LNCAP (cell line): ENCODE results near the gene SLC26A9.

Source experiments
- TF ChIP-seq, protein P1 (sequence below): fragments of 450-650 bp; IDR thresholded peaks from 2 replicates; pipeline ENCODE4 v1.5.1; 2017; ENCODE audit warnings: mild to moderate bottlenecking

The SLC26A9 gene

GRCh38 chr1:205933671-205934618 lies 9.3 kb downstream of the SLC26A9 start:
- TF ChIP-seq, protein P1, sequence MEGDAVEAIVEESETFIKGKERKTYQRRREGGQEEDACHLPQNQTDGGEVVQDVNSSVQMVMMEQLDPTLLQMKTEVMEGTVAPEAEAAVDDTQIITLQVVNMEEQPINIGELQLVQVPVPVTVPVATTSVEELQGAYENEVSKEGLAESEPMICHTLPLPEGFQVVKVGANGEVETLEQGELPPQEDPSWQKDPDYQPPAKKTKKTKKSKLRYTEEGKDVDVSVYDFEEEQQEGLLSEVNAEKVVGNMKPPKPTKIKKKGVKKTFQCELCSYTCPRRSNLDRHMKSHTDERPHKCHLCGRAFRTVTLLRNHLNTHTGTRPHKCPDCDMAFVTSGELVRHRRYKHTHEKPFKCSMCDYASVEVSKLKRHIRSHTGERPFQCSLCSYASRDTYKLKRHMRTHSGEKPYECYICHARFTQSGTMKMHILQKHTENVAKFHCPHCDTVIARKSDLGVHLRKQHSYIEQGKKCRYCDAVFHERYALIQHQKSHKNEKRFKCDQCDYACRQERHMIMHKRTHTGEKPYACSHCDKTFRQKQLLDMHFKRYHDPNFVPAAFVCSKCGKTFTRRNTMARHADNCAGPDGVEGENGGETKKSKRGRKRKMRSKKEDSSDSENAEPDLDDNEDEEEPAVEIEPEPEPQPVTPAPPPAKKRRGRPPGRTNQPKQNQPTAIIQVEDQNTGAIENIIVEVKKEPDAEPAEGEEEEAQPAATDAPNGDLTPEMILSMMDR, result no peak

GRCh38 chr1:205932776-205933175 lies 10.5 kb downstream of the SLC26A9 start:
- TF ChIP-seq, protein P1, result no peak

GRCh38 chr1:205930799-205931281 lies 12.4 kb downstream of the SLC26A9 start:
- TF ChIP-seq, protein P1, result no peak

- TF ChIP-seq, protein P1, result no peak
These were observed 13.1 kb downstream of the SLC26A9 start for GRCh38 chr1:205930195-205930577.

DNA sequence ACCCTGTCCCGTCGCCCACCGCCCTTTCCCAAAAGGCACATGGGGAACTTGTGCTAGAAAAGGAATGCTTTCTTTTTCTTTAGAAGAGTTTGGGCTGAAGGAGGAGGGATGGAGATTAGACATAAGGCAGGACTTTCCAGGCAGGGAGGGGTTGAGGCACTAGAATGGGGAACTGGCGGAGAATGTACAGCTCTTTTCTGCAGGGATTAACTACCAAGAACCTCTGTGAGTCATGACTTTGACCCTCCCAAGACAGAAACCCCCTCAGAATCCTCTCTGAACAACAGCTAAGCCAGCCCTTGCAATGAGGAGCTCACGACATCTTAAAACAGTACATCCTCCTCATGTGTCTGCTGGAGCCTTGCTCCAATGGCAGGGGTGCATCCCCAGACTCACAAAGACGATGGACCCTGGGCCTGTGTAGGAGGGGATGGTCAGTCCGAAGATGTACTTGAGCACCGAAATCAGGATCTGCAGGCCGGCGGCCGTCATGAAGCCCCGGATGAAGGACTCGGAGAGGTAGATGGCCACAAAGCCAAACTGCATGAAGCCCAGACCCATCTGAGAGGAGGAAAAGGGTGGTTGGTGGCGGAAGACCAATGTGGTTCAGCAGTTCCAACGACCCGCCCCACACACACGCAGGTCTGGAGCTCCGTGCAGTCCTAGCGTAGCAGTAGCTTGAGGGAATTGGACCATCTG lies 13.6 kb downstream of the SLC26A9 start:
- TF ChIP-seq, protein P1, result no peak

GRCh38 chr1:205928317-205928716 lies 14.9 kb downstream of the SLC26A9 start:
- TF ChIP-seq, protein P1, result no peak

DNA sequence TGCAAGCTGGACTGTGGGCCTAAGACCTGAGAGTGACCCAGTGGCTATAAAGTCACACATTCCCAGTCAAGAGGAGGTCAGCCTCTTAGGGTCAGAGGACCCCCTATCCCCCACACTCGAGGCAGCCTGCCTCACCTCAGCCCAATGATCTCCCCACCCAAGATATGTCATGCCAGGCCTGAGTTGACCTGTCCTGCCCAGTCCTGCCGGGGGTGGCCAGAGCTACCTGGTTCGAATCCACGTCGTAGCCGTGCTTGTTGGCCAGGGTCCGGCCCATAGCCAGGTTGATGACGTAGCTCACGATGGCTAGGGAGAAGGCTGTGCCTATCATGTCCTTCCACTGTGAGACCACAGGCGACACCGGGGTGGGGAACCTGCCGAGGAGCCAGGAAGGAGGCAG lies 15.6 kb downstream of the SLC26A9 start:
- TF ChIP-seq, protein P1, result no peak
